ENCODE results near the gene DOCK1.

The DOCK1 gene

DNA sequence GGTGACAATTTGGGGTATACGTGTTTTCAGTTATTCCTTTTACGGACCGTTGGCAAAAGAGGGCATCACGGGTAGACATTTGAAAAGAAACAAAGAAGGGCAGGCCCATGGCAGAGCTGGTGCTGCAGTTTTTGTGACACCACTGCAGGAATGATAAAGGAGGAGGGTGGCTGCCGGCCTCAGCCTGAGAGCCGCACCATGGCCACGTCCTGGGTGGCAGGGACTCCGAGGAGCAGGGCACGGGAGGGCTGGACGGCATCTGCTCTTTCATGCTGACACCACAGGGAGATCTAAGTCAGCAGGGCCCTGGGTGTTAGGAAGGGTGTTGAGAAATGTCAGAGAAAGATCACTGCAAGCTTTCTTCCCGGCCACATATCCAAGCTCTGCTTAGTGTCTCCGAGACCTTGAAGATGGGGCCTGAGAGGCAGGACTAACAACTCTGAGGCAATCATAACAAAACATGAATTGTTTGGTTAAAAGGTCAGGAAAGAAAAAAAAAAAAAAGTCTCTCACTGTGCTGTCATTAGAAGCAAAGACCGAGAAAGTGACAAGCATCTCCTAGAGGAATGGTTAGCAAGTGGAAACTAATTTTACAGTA is 254.5 kb downstream of the DOCK1 start:
- no peak overlapping the region for H4K8ac ChIP-seq (ENCODE audit: low read depth, low read length)
- H3K27me3 ChIP-seq (ENCODE audit: insufficient read depth, low read length) = no peaks in the 10 kb centered on the region
- H2AFZ ChIP-seq (ENCODE audit: insufficient read depth, low read length, poor library complexity) = no peak overlapping the region
- no peak overlapping the region for H3K9ac ChIP-seq (ENCODE audit: low read length)
- peaks cover 0 to 5% of the 10 kb centered on the region in 2 experiments for H3K4me1 ChIP-seq (ENCODE audit: control insufficient read depth in 1 of 2, insufficient read depth in 2 of 2, low read length in 2 of 2)
- no peak overlapping the region for H3K4ac ChIP-seq (ENCODE audit: low read depth, low read length)
- H3K36me3 ChIP-seq (ENCODE audit: control insufficient read depth in 1 of 2, insufficient read depth in 2 of 2, low read length in 2 of 2) = no peaks in the 10 kb centered on the region
- H3K79me1 ChIP-seq (ENCODE audit: low read length) = no peaks in the 10 kb centered on the region
- no peak overlapping the region for H4K91ac ChIP-seq (ENCODE audit: low read depth, low read length)
- no peak overlapping the region for H2AK5ac ChIP-seq (ENCODE audit: low read length)
- no peak overlapping the region for H4K12ac ChIP-seq (ENCODE audit: low read depth, low read length)
- no peak overlapping the region for H3K18ac ChIP-seq (ENCODE audit: low read length)
- no peak overlapping the region for H3K4me3 ChIP-seq (ENCODE audit: low read depth, low read length)
- H3K27ac ChIP-seq (ENCODE audit: low read depth, low read length) = no peak overlapping the region
- WGBS (ENCODE audit: extremely low coverage, insufficient coverage, insufficient read length) = no CpG with 5 or more reads among the region's 13 CpGs
- no peak overlapping the region for H2BK120ac ChIP-seq (ENCODE audit: insufficient read depth, low read length, poor library complexity)
- H2BK5ac ChIP-seq (ENCODE audit: low read depth, low read length, poor library complexity) = no peak overlapping the region
- no peaks in the 10 kb centered on the region for H3K79me2 ChIP-seq (ENCODE audit: control insufficient read depth, insufficient read depth, low read length, poor library complexity)
- no peak overlapping the region for H2BK12ac ChIP-seq (ENCODE audit: low read length)
- DNase-seq = no peak
- no peaks in the 10 kb centered on the region for H3K9me3 ChIP-seq (ENCODE audit: insufficient read depth, low read depth, low read length)
- no peak overlapping the region for H3K14ac ChIP-seq (ENCODE audit: low read length)
- H3K23ac ChIP-seq (ENCODE audit: low read length) = no peak overlapping the region
- no peak overlapping the region for H3K4me2 ChIP-seq (ENCODE audit: low read length)

DNA sequence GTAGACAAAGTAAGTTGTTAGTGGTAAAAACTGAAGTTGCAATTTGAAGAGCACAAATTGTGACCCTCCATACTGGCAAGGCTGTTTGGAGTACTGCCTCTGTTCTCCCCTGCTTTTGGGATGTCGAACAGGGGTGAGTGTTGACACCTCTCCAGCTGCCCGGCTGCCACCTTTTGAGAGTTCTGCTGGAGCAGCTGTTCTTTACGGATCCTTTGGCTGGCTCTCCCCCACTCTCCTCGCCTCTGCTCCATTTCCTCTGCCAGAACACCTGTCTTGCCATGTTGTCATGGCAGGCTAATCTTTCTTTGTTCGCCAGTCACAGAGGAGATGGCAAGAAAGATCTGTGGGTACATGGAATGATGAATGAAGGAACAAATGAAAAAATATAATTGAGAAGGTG is 256.3 kb downstream of the DOCK1 start:
- H3K23ac ChIP-seq (ENCODE audit: low read length) = no peak overlapping the region
- H2AK5ac ChIP-seq (ENCODE audit: low read length) = no peak overlapping the region
- no peak overlapping the region for H3K27ac ChIP-seq (ENCODE audit: low read depth, low read length)
- H3K4ac ChIP-seq (ENCODE audit: low read depth, low read length) = no peak overlapping the region
- H3K14ac ChIP-seq (ENCODE audit: low read length) = no peak overlapping the region
- H3K9me3 ChIP-seq (ENCODE audit: insufficient read depth, low read depth, low read length) = no peaks in the 10 kb centered on the region
- H2AFZ ChIP-seq (ENCODE audit: insufficient read depth, low read length, poor library complexity) = no peak overlapping the region
- H3K79me2 ChIP-seq (ENCODE audit: control insufficient read depth, insufficient read depth, low read length, poor library complexity) = no peaks in the 10 kb centered on the region
- H3K18ac ChIP-seq (ENCODE audit: low read length) = no peak overlapping the region
- no peak overlapping the region for H4K8ac ChIP-seq (ENCODE audit: low read depth, low read length)
- H2BK5ac ChIP-seq (ENCODE audit: low read depth, low read length, poor library complexity) = no peak overlapping the region
- H2BK12ac ChIP-seq (ENCODE audit: low read length) = no peak overlapping the region
- no peaks in the 10 kb centered on the region for H3K79me1 ChIP-seq (ENCODE audit: low read length)
- no peaks in the 10 kb centered on the region for H3K27me3 ChIP-seq (ENCODE audit: insufficient read depth, low read length)
- no peak overlapping the region for H3K4me2 ChIP-seq (ENCODE audit: low read length)
- no peaks in the 10 kb centered on the region for H3K36me3 ChIP-seq (ENCODE audit: control insufficient read depth in 1 of 2, insufficient read depth in 2 of 2, low read length in 2 of 2)
- H4K91ac ChIP-seq (ENCODE audit: low read depth, low read length) = no peak overlapping the region
- H4K12ac ChIP-seq (ENCODE audit: low read depth, low read length) = no peak overlapping the region
- H3K9ac ChIP-seq (ENCODE audit: low read length) = no peak overlapping the region
- WGBS (ENCODE audit: extremely low coverage, insufficient coverage, insufficient read length) = no CpG with 5 or more reads among the region's 5 CpGs
- H3K4me1 ChIP-seq (ENCODE audit: control insufficient read depth in 1 of 2, insufficient read depth in 2 of 2, low read length in 2 of 2) = peaks cover 0 to 5% of the 10 kb centered on the region in 2 experiments
- H2BK120ac ChIP-seq (ENCODE audit: insufficient read depth, low read length, poor library complexity) = no peak overlapping the region
- H3K4me3 ChIP-seq (ENCODE audit: low read depth, low read length) = no peak overlapping the region
- DNase-seq = no peak

GRCh38 chr10:127162841-127163240 is 257.6 kb downstream of the DOCK1 start:
- Histone ChIP-seq H3K4me1 (ENCODE audit: control insufficient read depth in 1 of 2, insufficient read depth in 2 of 2, low read length in 2 of 2) (peaks cover 0 to 5% of the 10 kb centered on the region in 2 experiments), H3K14ac (ENCODE audit: low read length) (no peak overlapping the region), H3K23ac (ENCODE audit: low read length) (no peak overlapping the region), H3K18ac (ENCODE audit: low read length) (no peak overlapping the region), H3K4me3 (ENCODE audit: low read depth, low read length) (no peak overlapping the region), H3K27ac (ENCODE audit: low read depth, low read length) (no peak overlapping the region), H2BK120ac (ENCODE audit: insufficient read depth, low read length, poor library complexity) (no peak overlapping the region), H2AK5ac (ENCODE audit: low read length) (no peak overlapping the region), H4K91ac (ENCODE audit: low read depth, low read length) (no peak overlapping the region), H4K8ac (ENCODE audit: low read depth, low read length) (no peak overlapping the region), H2BK12ac (ENCODE audit: low read length) (no peak overlapping the region), H3K79me2 (ENCODE audit: control insufficient read depth, insufficient read depth, low read length, poor library complexity) (no peaks in the 10 kb centered on the region), H2BK5ac (ENCODE audit: low read depth, low read length, poor library complexity) (no peak overlapping the region), H3K27me3 (ENCODE audit: insufficient read depth, low read length) (no peaks in the 10 kb centered on the region), H4K12ac (ENCODE audit: low read depth, low read length) (no peak overlapping the region), H3K36me3 (ENCODE audit: control insufficient read depth in 1 of 2, insufficient read depth in 2 of 2, low read length in 2 of 2) (no peaks in the 10 kb centered on the region), H3K4me2 (ENCODE audit: low read length) (no peak overlapping the region), H3K9me3 (ENCODE audit: insufficient read depth, low read depth, low read length) (no peaks in the 10 kb centered on the region), H3K79me1 (ENCODE audit: low read length) (no peaks in the 10 kb centered on the region), H2AFZ (ENCODE audit: insufficient read depth, low read length, poor library complexity) (no peak overlapping the region), H3K9ac (ENCODE audit: low read length) (no peak overlapping the region), H3K4ac (ENCODE audit: low read depth, low read length) (no peak overlapping the region)
- no CpG with 5 or more reads among the region's 6 CpGs for WGBS (ENCODE audit: extremely low coverage, insufficient coverage, insufficient read length)
- DNase-seq = peak in 1 of 2 donors; percentile 4

DNA sequence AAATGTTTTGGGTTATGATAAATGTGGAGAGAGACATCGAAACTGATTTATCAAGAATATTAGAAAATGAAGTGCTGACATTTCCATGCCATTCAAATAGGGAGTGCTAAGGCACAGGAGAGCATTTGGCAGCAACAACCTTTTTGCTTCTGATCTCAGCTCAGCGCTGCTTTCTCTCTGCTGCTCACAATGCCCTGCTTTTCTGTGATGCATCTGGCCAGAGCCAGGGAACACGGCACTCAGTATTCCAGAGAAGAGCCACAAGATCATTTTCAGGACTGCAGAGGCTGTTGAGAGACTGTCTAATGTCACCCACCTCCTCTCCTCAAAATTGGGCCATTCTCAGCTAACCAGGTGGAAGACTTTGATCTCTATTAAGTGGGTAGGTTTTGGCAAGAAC is 263.0 kb downstream of the DOCK1 start:
- no peaks in the 10 kb centered on the region for H3K27me3 ChIP-seq (ENCODE audit: insufficient read depth, low read length)
- no peak overlapping the region for H3K4ac ChIP-seq (ENCODE audit: low read depth, low read length)
- H2BK5ac ChIP-seq (ENCODE audit: low read depth, low read length, poor library complexity) = no peak overlapping the region
- H3K4me1 ChIP-seq (ENCODE audit: control insufficient read depth in 1 of 2, insufficient read depth in 2 of 2, low read length in 2 of 2) = peaks cover 0 to under 1% of the 10 kb centered on the region in 2 experiments
- no peak overlapping the region for H2BK12ac ChIP-seq (ENCODE audit: low read length)
- no peak overlapping the region for H3K23ac ChIP-seq (ENCODE audit: low read length)
- H4K8ac ChIP-seq (ENCODE audit: low read depth, low read length) = no peak overlapping the region
- no peak for DNase-seq
- WGBS (ENCODE audit: extremely low coverage, insufficient coverage, insufficient read length) = 100% methylated on average over 1 of the region's 3 CpGs
- peaks cover 0 to 2% of the 10 kb centered on the region in 2 experiments for H3K36me3 ChIP-seq (ENCODE audit: control insufficient read depth in 1 of 2, insufficient read depth in 2 of 2, low read length in 2 of 2)
- H4K91ac ChIP-seq (ENCODE audit: low read depth, low read length) = no peak overlapping the region
- no peak overlapping the region for H3K18ac ChIP-seq (ENCODE audit: low read length)
- H3K4me3 ChIP-seq (ENCODE audit: low read depth, low read length) = no peak overlapping the region
- no peaks in the 10 kb centered on the region for H3K9me3 ChIP-seq (ENCODE audit: insufficient read depth, low read depth, low read length)
- no peak overlapping the region for H2AK5ac ChIP-seq (ENCODE audit: low read length)
- H3K4me2 ChIP-seq (ENCODE audit: low read length) = no peak overlapping the region
- H3K9ac ChIP-seq (ENCODE audit: low read length) = no peak overlapping the region
- no peak overlapping the region for H2BK120ac ChIP-seq (ENCODE audit: insufficient read depth, low read length, poor library complexity)
- no peak overlapping the region for H3K14ac ChIP-seq (ENCODE audit: low read length)
- H3K79me2 ChIP-seq (ENCODE audit: control insufficient read depth, insufficient read depth, low read length, poor library complexity) = no peaks in the 10 kb centered on the region
- no peak overlapping the region for H4K12ac ChIP-seq (ENCODE audit: low read depth, low read length)
- H3K27ac ChIP-seq (ENCODE audit: low read depth, low read length) = no peak overlapping the region
- H2AFZ ChIP-seq (ENCODE audit: insufficient read depth, low read length, poor library complexity) = no peak overlapping the region
- H3K79me1 ChIP-seq (ENCODE audit: low read length) = no peaks in the 10 kb centered on the region

All from trophoblast cell (in vitro differentiated cells and primary cell).